ENCODE data around the gene GLIS1. TPM values are rescaled to one million over a fixed set of nuclear protein-coding genes. Genes with fewer than 3 reads are reported as not detected.
A peak's percentile ranks its signal among the peaks of the same experiment; 100 is the strongest.

GLIS1 gene
- polyA plus RNA-seq, 1 experiment = 1.9 TPM

DNA sequence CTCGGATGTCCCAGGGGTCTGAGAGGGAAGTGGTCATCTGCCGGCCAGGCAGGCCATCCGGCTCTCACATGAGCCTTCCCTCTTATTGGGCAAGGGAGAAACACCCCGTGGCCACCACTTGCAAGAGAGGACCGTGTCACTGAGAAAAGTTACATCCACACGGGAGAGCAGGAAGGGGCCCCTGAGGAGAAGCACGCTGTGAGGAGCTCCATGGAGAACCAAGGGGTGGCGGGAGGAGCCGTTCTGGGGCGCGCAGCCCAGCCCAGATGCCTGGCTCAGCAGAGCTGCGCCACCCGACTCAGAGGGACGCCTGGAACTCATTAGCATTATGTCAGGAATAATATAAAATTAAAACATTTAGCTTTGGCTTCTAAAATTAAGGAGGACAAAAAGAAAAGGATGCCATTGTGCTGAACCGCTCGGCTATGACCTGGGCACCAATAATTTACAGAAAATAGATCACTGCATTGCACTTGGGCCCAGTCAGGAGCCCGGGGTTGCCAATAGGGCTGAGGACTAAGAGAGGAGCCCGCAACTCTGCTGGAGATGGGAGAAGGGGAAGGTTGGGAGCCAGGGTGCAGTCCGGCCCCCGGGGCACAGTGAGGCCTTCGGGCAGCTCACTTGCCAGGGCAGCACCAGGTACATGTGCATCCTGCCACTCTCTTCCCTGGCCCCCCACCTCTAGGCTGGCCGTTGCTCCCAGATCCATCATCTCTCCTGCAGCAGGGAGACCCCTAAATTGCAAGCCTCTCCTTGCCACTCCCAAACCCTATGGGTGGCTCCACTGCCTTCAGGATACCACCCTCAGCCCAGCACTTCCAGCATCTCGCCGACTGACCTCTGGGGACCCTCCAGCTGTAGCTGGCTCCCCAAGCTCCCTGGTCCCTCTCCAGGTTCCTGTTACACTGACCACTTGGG is 194.9 kb downstream of the GLIS1 start:
- no peaks in the 10 kb centered on the region for H3K36me3 ChIP-seq (ENCODE audit: control insufficient read depth, insufficient read depth, low read length)
- no peaks in the 10 kb centered on the region for H3K27me3 ChIP-seq (ENCODE audit: control insufficient read depth, insufficient read depth, low read length)
- H3K4me3 ChIP-seq (ENCODE audit: low read depth, low read length) = no peak overlapping the region
- POLR2A ChIA-PET = no interaction called here
- CTCF ChIA-PET = no interaction called here
- TF ChIP-seq, protein P1, sequence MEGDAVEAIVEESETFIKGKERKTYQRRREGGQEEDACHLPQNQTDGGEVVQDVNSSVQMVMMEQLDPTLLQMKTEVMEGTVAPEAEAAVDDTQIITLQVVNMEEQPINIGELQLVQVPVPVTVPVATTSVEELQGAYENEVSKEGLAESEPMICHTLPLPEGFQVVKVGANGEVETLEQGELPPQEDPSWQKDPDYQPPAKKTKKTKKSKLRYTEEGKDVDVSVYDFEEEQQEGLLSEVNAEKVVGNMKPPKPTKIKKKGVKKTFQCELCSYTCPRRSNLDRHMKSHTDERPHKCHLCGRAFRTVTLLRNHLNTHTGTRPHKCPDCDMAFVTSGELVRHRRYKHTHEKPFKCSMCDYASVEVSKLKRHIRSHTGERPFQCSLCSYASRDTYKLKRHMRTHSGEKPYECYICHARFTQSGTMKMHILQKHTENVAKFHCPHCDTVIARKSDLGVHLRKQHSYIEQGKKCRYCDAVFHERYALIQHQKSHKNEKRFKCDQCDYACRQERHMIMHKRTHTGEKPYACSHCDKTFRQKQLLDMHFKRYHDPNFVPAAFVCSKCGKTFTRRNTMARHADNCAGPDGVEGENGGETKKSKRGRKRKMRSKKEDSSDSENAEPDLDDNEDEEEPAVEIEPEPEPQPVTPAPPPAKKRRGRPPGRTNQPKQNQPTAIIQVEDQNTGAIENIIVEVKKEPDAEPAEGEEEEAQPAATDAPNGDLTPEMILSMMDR (IDR thresholded peaks at IDR 0.05; ENCODE audit: insufficient read depth, low read depth, low read length) = no peak
- DNase-seq (ENCODE audit: low read depth) = no peak

DNA sequence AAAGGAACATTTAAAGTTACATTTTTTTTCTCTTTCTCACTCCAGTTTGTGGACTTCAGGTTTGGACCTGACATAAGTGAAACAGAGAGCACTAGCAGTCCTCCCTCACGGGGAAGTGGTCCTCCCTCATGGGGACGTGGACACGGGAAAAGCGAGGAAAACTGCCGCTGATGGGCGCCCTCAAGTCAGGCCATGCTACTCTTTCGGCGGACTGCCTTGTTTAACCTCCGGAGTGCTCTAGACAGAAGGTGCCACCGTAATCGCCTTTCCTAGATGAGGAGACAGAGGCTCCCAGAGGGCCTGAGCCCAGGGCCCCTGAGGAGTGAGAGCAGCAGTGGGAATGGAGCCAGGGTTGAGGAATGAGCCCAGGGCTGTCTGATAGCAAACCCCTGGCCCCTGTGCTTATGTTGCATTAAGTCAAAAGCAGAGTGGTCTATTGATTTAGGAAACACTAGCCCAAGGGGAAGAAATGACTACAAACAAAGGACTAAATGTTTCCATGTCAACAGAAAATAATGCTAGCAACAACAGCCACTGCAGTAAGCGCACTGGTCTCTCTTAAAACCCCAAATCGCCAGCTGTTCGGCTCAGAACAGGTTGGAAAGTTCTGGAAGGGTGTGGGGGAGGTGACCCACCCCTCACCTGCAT is 195.7 kb downstream of the GLIS1 start:
- CTCF ChIA-PET = no interaction called here
- DNase-seq (ENCODE audit: low read depth) = no peak
- TF ChIP-seq, protein P1 (IDR thresholded peaks at IDR 0.05; ENCODE audit: insufficient read depth, low read depth, low read length) = no peak

DNA sequence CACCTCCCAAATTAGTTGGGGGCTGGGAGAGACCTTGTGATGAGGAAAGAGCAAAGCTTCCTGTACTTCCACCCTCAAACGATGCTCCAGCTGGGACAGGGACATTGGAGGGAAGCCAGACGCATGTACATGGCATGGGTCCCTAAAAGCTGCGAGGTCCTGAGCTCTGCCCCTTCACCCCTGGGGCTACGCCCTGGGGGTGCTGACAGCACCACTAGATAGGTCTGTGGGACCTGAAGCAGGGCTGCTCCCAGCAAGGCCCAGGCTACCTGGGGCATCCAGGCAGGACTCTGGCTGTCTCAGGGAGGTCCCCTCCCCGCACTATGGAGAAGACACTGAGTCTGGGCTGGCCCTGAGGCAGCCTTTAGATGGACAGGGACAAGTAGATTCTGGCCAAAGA is 196.4 kb downstream of the GLIS1 start:
- Histone ChIP-seq H3K27me3 (ENCODE audit: control insufficient read depth, insufficient read depth, low read length) (no peaks in the 10 kb centered on the region), H3K36me3 (ENCODE audit: control insufficient read depth, insufficient read depth, low read length) (no peaks in the 10 kb centered on the region), H3K4me3 (ENCODE audit: low read depth, low read length) (no peak overlapping the region)
- ChIA-PET POLR2A (no interaction called here), CTCF (no interaction called here)
- DNase-seq (ENCODE audit: low read depth) = no peak
- TF ChIP-seq, protein P1 (IDR thresholded peaks at IDR 0.05; ENCODE audit: insufficient read depth, low read depth, low read length) = no peak

More for the DNA sequence above, 195.7 kb downstream of the GLIS1 start:
- no peak overlapping the region for H3K4me3 ChIP-seq (ENCODE audit: low read depth, low read length)
- no peaks in the 10 kb centered on the region for H3K27me3 ChIP-seq (ENCODE audit: control insufficient read depth, insufficient read depth, low read length)
- no peaks in the 10 kb centered on the region for H3K36me3 ChIP-seq (ENCODE audit: control insufficient read depth, insufficient read depth, low read length)
- POLR2A ChIA-PET = no interaction called here

DNA sequence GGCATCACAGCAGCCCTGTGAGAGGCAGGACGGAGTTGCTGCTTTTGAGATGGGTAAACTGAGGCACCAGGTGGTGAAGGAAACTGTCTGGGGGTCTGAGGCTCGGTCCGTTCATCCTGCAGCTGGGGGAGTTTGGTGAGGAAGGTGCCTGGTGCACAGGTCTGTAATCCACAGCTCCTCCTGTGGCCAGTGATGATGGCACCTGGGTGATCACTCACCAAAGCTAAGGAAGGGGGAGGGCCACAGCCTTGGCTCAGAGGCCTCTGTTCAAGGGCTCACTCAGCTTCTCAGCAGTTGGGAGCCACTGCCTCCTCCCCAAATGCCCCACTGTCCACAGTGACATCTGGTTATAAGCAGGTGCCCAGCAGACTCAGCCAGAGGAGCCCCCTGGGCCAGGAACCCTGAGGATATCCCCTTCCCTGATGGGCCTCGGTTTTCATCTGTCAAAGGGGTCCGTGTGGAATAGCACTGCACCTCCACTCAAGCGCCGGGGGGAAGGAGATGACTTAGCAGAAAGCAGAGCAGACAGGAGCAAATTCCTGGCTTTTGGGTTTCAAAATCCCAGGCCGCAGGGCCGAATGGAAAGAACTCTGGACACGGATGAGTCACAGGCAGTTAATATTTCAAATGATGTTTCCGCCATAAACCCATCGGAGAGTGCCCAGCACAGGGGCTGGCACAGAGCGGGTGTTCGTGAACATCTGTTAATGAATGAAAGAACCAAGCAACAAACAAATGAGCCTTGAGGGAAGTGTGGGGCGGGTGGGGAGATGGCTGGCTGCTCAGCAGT is 197.0 kb downstream of the GLIS1 start:
- TF ChIP-seq, protein P1 (IDR thresholded peaks at IDR 0.05; ENCODE audit: insufficient read depth, low read depth, low read length) = peak; percentile 29; the same call in 1 of the 2 replicates
- Histone ChIP-seq H3K36me3 (ENCODE audit: control insufficient read depth, insufficient read depth, low read length) (no peaks in the 10 kb centered on the region), H3K4me3 (ENCODE audit: low read depth, low read length) (no peak overlapping the region), H3K27me3 (ENCODE audit: control insufficient read depth, insufficient read depth, low read length) (no peaks in the 10 kb centered on the region)
- ChIA-PET POLR2A (interaction anchor here (0.7 kb wide), 1 partner anchor 15 kb away, joined by 3 read pairs; no protein-coding TSS in a partner anchor), CTCF (interaction anchor here (1.2 to 1.5 kb wide), 2 partner anchors 9 to 56 kb away, joined by 3 to 8 read pairs; no protein-coding TSS in a partner anchor)
- peak; percentile 90 for DNase-seq (ENCODE audit: low read depth)

Measured in BJ (cell line).